Heart left ventricle (tissue), 16 donors: ENCODE results near the gene C2CD4B. TPM values are rescaled to one million over a fixed set of nuclear protein-coding genes. Genes with fewer than 3 reads are reported as not detected.

Experiments
- ATAC-seq, 4 donors: fragments of 200-7000 bp; cut with Tn5 transposase; one replicate each; pipeline ENCODE4 v1.9.1; 2020 to 2022; ENCODE audit warnings: moderate library complexity in 4 of 4, mild to moderate bottlenecking in 3 of 4, moderate number of reproducible peaks in 1 of 4
- DNase-seq, 5 donors: peaks; one replicate each; pipeline ENCODE4 v3.0.0-alpha.2; 2020
- H3K27ac ChIP-seq, 12 donors: fragments of 200-600 bp; sonication (generic) in 4 of 12; one replicate each; pipeline versions ENCODE4 v1.5.0 to v1.8.0; 2016 to 2022; ENCODE audit warnings: mild to moderate bottlenecking in 2 of 12
- H3K27me3 ChIP-seq, 9 donors: fragments of 200-600 bp; sonication (generic) in 2 of 9; one replicate each; pipeline versions ENCODE4 v1.5.1 to v1.8.0; 2016 to 2022; ENCODE audit warnings: mild to moderate bottlenecking in 3 of 9
- H3K36me3 ChIP-seq, 9 donors: fragments of 200-600 bp; sonication (generic) in 2 of 9; one replicate each; pipeline versions ENCODE4 v1.5.0 to v1.8.0; 2018 to 2022; ENCODE audit warnings: mild to moderate bottlenecking in 2 of 9
- H3K4me1 ChIP-seq, 12 donors: fragments of 200-600 bp; sonication (generic) in 4 of 12; one replicate each; pipeline versions ENCODE4 v1.5.0 to v1.8.0; 2016 to 2022; ENCODE audit warnings: mild to moderate bottlenecking in 3 of 12
- H3K4me3 ChIP-seq, 12 donors: fragments of 200-600 bp; sonication (generic) in 4 of 12; one replicate each; pipeline versions ENCODE4 v1.5.0 to v1.8.0; 2017 to 2022; ENCODE audit warnings: mild to moderate bottlenecking in 9 of 12, moderate library complexity in 4 of 12
- H3K9me3 ChIP-seq, 12 donors: fragments of 200-600 bp; sonication (generic) in 4 of 12; one replicate each; pipeline versions ENCODE4 v1.5.0 to v1.8.0; 2016 to 2022; ENCODE audit warnings: mild to moderate bottlenecking in 1 of 12
- POLR2A ChIP-seq, 2 donors: fragments of 450-650 bp; IDR thresholded peaks; one replicate each; pipeline ENCODE4 v1.6.1; 2017; ENCODE audit warnings: antibody characterized with exemption in 2 of 2, mild to moderate bottlenecking in 2 of 2, moderate library complexity in 2 of 2
- WGBS, 4 donors: extraction: QIAGEN DNeasy Blood & Tissue Kit in 2 of 4; methylation state at CpG; one replicate each; pipeline versions ENCODE4 v1.1.5 to v1.1.7; 2013 to 2018; 5-methylcytosine and 5-hydroxymethylcytosine counted together
- intact Hi-C, 10 donors: fragments of 100-400 bp; cut with DNase I; formaldehyde crosslinking; loops; one replicate each; pipeline versions ENCODE4 v1.11.1 to v1.14.2; 2022
- long read RNA-seq, 3 donors: library from polyadenylated mRNA; unstranded; transcript quantifications; one replicate each; pipeline ENCODE4 v2.0.0, GENCODE V29; 2020 to 2021
- polyA plus RNA-seq, 2 donors: library from polyadenylated mRNA; stranded (reverse); fragments of 200-250 nt; gene quantifications; one replicate each; pipeline ENCODE4 v1.2.3, GENCODE V29; 2013
- total RNA-seq, 9 donors: library from RNA; depleted of rRNA in 2 of 9; stranded (reverse); fragments of >200 nt in 2 of 9; fragmentation: NEBNext Ultra II Directional in 3 of 9; extraction: Animal tissue kit (Norgen Biotek cat#: 25700) in 3 of 9; gene quantifications; one replicate each; pipeline versions ENCODE4 v1.1.0 to v1.2.4, GENCODE V29; 2016 to 2023
- TF ChIP-seq, protein P1 (sequence below), 12 donors: fragments of 200-600 bp; sonication (generic) in 4 of 12; IDR thresholded peaks; one replicate each; pipeline versions ENCODE4 v1.5.0 to v1.8.0; 2018 to 2022; ENCODE audit warnings: antibody characterized with exemption in 12 of 12, mild to moderate bottlenecking in 5 of 12
- donor health status: ischemic (EF 13 %, LVEDD 7.1; RV severe dilation, severe dysfunction).
- donor health status: healthy with polysubstance abuse.
- donor health status: DM: no; HTN: yes; CAD: no.
- donor health status: DM: no; HTN: no; CAD: no.
- donor health status: ischemic (EF 25% LVEDD 6.9; RV normal size, moderate dysfunction).
- donor health status: ischemic (EF 25% LVEDD 5.7; RV mildly dilated, moderate dysfunction).
- donor health status: healthy.
- donor health status: DM: yes; HTN: yes; CAD: no.
- donor health status: ischemic (EF 35%, LVEDD 5.7; RV mildly dilated, moderate dysfunction).
- donor health status: nonischemic (EF 11% LVEDD 7.7; RV severe dilation, severe dysfunction).
- donor health status: DM: yes; HTN: yes; CAD: no.
- donor health status: PGD.
- donor health status: ischemic (EF 29% LVEDD 5.4; RV normal size, mild dysfunction).
- donor health status: nonischemic (EF 23%, LVEDD 6.1; RV moderate dilation, normal function).

The C2CD4B gene
- 1 to 10 TPM in 7 of 9 donors, under 1 TPM in 2; 0.65 to 8.4 (median 2.3) TPM for total RNA-seq
- 1 to 10 TPM in 1 of 2 donors, under 1 TPM in 1; 0.65 to 1.3 TPM for polyA plus RNA-seq
- long read RNA-seq, donor 1, partial matches to known transcripts, result 0 of 4 reads
- long read RNA-seq, donor 1, other reads (novel, unspliced or antisense), result 0 of 4 reads
- long read RNA-seq, donor 2, partial matches to known transcripts, result 0 of 1 reads
- long read RNA-seq, donor 2, other reads (novel, unspliced or antisense), result 1 of 1 reads
- long read RNA-seq, donor 3, partial matches to known transcripts, result 0 of 2 reads
- long read RNA-seq, donor 3, other reads (novel, unspliced or antisense), result 0 of 2 reads

- intact Hi-C loops, result loop anchor here in 3 of 10 donors (2.0 to 10.0 kb wide), 3 partner anchors 43 to 90 kb away; no protein-coding TSS in a partner anchor
- Histone ChIP-seq H3K27ac (peak within 1 kb of the TSS; percentile 61 to 83 (median 78)), H3K9me3 (no peaks in the 10 kb centered on the region), H3K4me1 (peaks cover 0 to 23% (median 8%) of the 10 kb centered on the region in 12 donors), H3K36me3 (no peaks in the 10 kb centered on the region), H3K4me3 (peak within 1 kb of the TSS; percentile 41 to 73 (median 57)), H3K27me3 (peaks cover 0 to 51% (median 28%) of the 10 kb centered on the region in 9 donors)
- WGBS, 4 donors, result 15 to 25% (median 17%) methylated on average over 34 of the region's 34 CpGs
- TF ChIP-seq, protein P1, sequence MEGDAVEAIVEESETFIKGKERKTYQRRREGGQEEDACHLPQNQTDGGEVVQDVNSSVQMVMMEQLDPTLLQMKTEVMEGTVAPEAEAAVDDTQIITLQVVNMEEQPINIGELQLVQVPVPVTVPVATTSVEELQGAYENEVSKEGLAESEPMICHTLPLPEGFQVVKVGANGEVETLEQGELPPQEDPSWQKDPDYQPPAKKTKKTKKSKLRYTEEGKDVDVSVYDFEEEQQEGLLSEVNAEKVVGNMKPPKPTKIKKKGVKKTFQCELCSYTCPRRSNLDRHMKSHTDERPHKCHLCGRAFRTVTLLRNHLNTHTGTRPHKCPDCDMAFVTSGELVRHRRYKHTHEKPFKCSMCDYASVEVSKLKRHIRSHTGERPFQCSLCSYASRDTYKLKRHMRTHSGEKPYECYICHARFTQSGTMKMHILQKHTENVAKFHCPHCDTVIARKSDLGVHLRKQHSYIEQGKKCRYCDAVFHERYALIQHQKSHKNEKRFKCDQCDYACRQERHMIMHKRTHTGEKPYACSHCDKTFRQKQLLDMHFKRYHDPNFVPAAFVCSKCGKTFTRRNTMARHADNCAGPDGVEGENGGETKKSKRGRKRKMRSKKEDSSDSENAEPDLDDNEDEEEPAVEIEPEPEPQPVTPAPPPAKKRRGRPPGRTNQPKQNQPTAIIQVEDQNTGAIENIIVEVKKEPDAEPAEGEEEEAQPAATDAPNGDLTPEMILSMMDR (IDR thresholded peaks at IDR 0.05), result no peak
- peak in 1 of 2 donors; percentile 90 for TF ChIP-seq POLR2A (IDR thresholded peaks at IDR 0.05)
- DNase-seq (peak; percentile 71 to 86 (median 79)), ATAC-seq (peak; percentile 90 to 97 (median 92))
Measured at GRCh38 chr15:62165104-62165792, at the start of gene C2CD4B. C2CD4B (minus strand) TSS chr15:62165285; CDS start chr15:62164984, 301 bp downstream.

GRCh38 chr15:62212741-62213140 is 47.7 kb upstream of the C2CD4B start:
- no peak overlapping the region for H3K4me3 ChIP-seq
- ATAC-seq, result no peak
- intact Hi-C loops, result no loop called here
- peaks cover 0 to 29% (median 14%) of the 10 kb centered on the region in 12 donors for H3K9me3 ChIP-seq
- TF ChIP-seq POLR2A (IDR thresholded peaks at IDR 0.05), result no peak
- no peak overlapping the region for H3K27ac ChIP-seq
- H3K36me3 ChIP-seq, result no peaks in the 10 kb centered on the region
- H3K4me1 ChIP-seq, result no peaks in the 10 kb centered on the region
- no peak for DNase-seq
- no peaks in the 10 kb centered on the region for H3K27me3 ChIP-seq
- WGBS, 4 donors, result 83 to 92% (median 88%) methylated on average over 4 of the region's 4 CpGs

DNA sequence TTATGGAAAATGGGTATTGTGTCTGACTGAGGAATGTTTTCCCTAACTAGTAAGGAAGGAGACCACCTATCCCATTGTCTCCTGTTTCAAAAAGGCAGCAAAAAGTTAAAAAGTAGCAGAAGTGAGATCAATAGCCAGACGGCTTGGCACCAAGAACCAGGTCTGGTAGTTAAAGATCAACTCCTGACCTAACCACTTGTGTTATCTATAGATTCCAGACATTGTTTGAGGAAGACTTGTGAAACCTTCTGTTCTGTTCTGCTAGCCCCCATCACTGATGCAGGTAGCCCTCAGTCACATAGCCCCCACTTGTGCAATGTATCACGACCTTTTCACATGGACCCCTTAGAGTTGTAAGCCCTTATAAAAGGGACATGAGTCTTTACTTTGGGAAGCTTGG is 46.3 kb upstream of the C2CD4B start:
- intact Hi-C loops, result no loop called here
- ATAC-seq (no peak), DNase-seq (no peak)
- Histone ChIP-seq H3K4me1 (no peaks in the 10 kb centered on the region), H3K27ac (no peak overlapping the region), H3K9me3 (peaks cover 0 to 15% (median 2%) of the 10 kb centered on the region in 12 donors), H3K27me3 (no peaks in the 10 kb centered on the region), H3K4me3 (no peak overlapping the region), H3K36me3 (no peaks in the 10 kb centered on the region)
- TF ChIP-seq, protein P1 (IDR thresholded peaks at IDR 0.05), result no peak
- no peak for TF ChIP-seq POLR2A (IDR thresholded peaks at IDR 0.05)
- 82 to 89% (median 85%) methylated on average over 2 of the region's 2 CpGs for WGBS, 4 donors

DNA sequence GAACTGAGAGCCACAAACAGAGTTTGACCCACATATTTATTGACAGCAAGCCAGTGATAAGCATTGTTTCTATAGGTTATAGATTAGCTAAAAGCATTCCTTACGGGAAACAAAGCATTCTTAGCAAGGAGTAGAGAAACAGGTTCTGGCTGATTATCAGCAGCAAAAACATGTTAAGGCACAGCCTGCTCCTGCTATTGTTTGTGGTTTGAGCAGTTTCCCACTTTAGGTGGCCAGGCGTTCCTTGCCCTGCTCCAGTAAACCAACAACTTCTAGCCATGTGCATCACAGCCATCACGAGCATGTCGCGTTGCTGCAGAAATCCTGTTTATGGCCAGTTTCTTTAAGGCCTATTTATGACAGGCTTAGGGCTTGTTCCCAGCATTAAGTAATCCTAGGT is 44.7 kb upstream of the C2CD4B start:
- no peak overlapping the region for H3K27ac ChIP-seq
- intact Hi-C loops, result no loop called here
- no peaks in the 10 kb centered on the region for H3K4me1 ChIP-seq
- TF ChIP-seq, protein P1 (IDR thresholded peaks at IDR 0.05), result no peak
- no peak for TF ChIP-seq POLR2A (IDR thresholded peaks at IDR 0.05)
- H3K9me3 ChIP-seq, result peaks cover 0 to 6% (median 0%) of the 10 kb centered on the region in 12 donors
- ATAC-seq (no peak), DNase-seq (no peak)
- no peak overlapping the region for H3K4me3 ChIP-seq
- H3K27me3 ChIP-seq, result peaks cover 0 to 4% (median 0%) of the 10 kb centered on the region in 9 donors
- no peaks in the 10 kb centered on the region for H3K36me3 ChIP-seq
- 90 to 98% (median 93%) methylated on average over 5 of the region's 5 CpGs for WGBS, 4 donors
